ENCODE data around the gene GCNT2.
"Not testable (repeated sequence)": the region's sequence is repeated elsewhere in the genome, so short reads cannot be mapped to it uniquely, and the experiment has no call there.

Gene GCNT2

GRCh38 chr6:10529231-10529801 is 8.2 kb downstream of the GCNT2 start:
- Histone ChIP-seq H3K36me3 (ENCODE audit: control insufficient read depth, insufficient read depth, low read length) (no peaks in the 10 kb centered on the region), H3K4me3 (ENCODE audit: insufficient read depth, low read depth, low read length, poor library complexity, severe bottlenecking) (peak overlapping the region; percentile 59), H3K27ac (ENCODE audit: insufficient read depth, low read length, poor library complexity, severe bottlenecking) (no peak overlapping the region), H3K27me3 (replicated peaks; ENCODE audit: control insufficient read depth, insufficient read depth, low read length, poor library complexity, severe bottlenecking) (no peaks in the 10 kb centered on the region), H3K9me3 (ENCODE audit: control insufficient read depth, low read length) (no peaks in the 10 kb centered on the region), H3K4me1 (ENCODE audit: control insufficient read depth, insufficient read depth, low read length, poor library complexity, severe bottlenecking) (no peaks in the 10 kb centered on the region)
- no peak for DNase-seq

- not testable (repeated sequence) for DNase-seq; H3K27ac ChIP-seq (ENCODE audit: insufficient read depth, low read length, poor library complexity, severe bottlenecking); H3K9me3 ChIP-seq (ENCODE audit: control insufficient read depth, low read length); H3K36me3 ChIP-seq (ENCODE audit: control insufficient read depth, insufficient read depth, low read length); H3K4me1 ChIP-seq (ENCODE audit: control insufficient read depth, insufficient read depth, low read length, poor library complexity, severe bottlenecking); H3K27me3 ChIP-seq (replicated peaks; ENCODE audit: control insufficient read depth, insufficient read depth, low read length, poor library complexity, severe bottlenecking)
- H3K4me3 ChIP-seq (ENCODE audit: insufficient read depth, low read depth, low read length, poor library complexity, severe bottlenecking) = peak overlapping the region; percentile 59
Observed at GRCh38 chr6:10529828-10530374, 8.8 kb downstream of the GCNT2 start.

- H3K4me1 ChIP-seq (ENCODE audit: control insufficient read depth, insufficient read depth, low read length, poor library complexity, severe bottlenecking) = no peaks in the 10 kb centered on the region
- no peaks in the 10 kb centered on the region for H3K36me3 ChIP-seq (ENCODE audit: control insufficient read depth, insufficient read depth, low read length)
- H3K9me3 ChIP-seq (ENCODE audit: control insufficient read depth, low read length) = no peaks in the 10 kb centered on the region
- no peaks in the 10 kb centered on the region for H3K27me3 ChIP-seq (replicated peaks; ENCODE audit: control insufficient read depth, insufficient read depth, low read length, poor library complexity, severe bottlenecking)
- no peak for DNase-seq
- no peak overlapping the region for H3K27ac ChIP-seq (ENCODE audit: insufficient read depth, low read length, poor library complexity, severe bottlenecking)
- H3K4me3 ChIP-seq (ENCODE audit: insufficient read depth, low read depth, low read length, poor library complexity, severe bottlenecking) = no peak overlapping the region
Observed at GRCh38 chr6:10531503-10531902, 10.4 kb downstream of the GCNT2 start.

- no peak for DNase-seq
- no peaks in the 10 kb centered on the region for H3K36me3 ChIP-seq (ENCODE audit: control insufficient read depth, insufficient read depth, low read length)
- H3K4me3 ChIP-seq (ENCODE audit: insufficient read depth, low read depth, low read length, poor library complexity, severe bottlenecking) = no peak overlapping the region
- H3K27ac ChIP-seq (ENCODE audit: insufficient read depth, low read length, poor library complexity, severe bottlenecking) = no peak overlapping the region
- H3K4me1 ChIP-seq (ENCODE audit: control insufficient read depth, insufficient read depth, low read length, poor library complexity, severe bottlenecking) = no peaks in the 10 kb centered on the region
- H3K9me3 ChIP-seq (ENCODE audit: control insufficient read depth, low read length) = no peaks in the 10 kb centered on the region
- no peaks in the 10 kb centered on the region for H3K27me3 ChIP-seq (replicated peaks; ENCODE audit: control insufficient read depth, insufficient read depth, low read length, poor library complexity, severe bottlenecking)
Observed at GRCh38 chr6:10531942-10532341, 10.8 kb downstream of the GCNT2 start.

- no peaks in the 10 kb centered on the region for H3K36me3 ChIP-seq (ENCODE audit: control insufficient read depth, insufficient read depth, low read length)
- no peak for DNase-seq
- H3K9me3 ChIP-seq (ENCODE audit: control insufficient read depth, low read length) = no peaks in the 10 kb centered on the region
- H3K27ac ChIP-seq (ENCODE audit: insufficient read depth, low read length, poor library complexity, severe bottlenecking) = no peak overlapping the region
- H3K4me3 ChIP-seq (ENCODE audit: insufficient read depth, low read depth, low read length, poor library complexity, severe bottlenecking) = no peak overlapping the region
- H3K27me3 ChIP-seq (replicated peaks; ENCODE audit: control insufficient read depth, insufficient read depth, low read length, poor library complexity, severe bottlenecking) = no peaks in the 10 kb centered on the region
- H3K4me1 ChIP-seq (ENCODE audit: control insufficient read depth, insufficient read depth, low read length, poor library complexity, severe bottlenecking) = no peaks in the 10 kb centered on the region
Observed at GRCh38 chr6:10532392-10532791, 11.2 kb downstream of the GCNT2 start.

- no peak for DNase-seq
- Histone ChIP-seq H3K4me3 (ENCODE audit: insufficient read depth, low read depth, low read length, poor library complexity, severe bottlenecking) (no peak overlapping the region), H3K27me3 (replicated peaks; ENCODE audit: control insufficient read depth, insufficient read depth, low read length, poor library complexity, severe bottlenecking) (no peaks in the 10 kb centered on the region), H3K4me1 (ENCODE audit: control insufficient read depth, insufficient read depth, low read length, poor library complexity, severe bottlenecking) (no peaks in the 10 kb centered on the region), H3K27ac (ENCODE audit: insufficient read depth, low read length, poor library complexity, severe bottlenecking) (no peak overlapping the region), H3K36me3 (ENCODE audit: control insufficient read depth, insufficient read depth, low read length) (no peaks in the 10 kb centered on the region), H3K9me3 (ENCODE audit: control insufficient read depth, low read length) (no peaks in the 10 kb centered on the region)
Observed at GRCh38 chr6:10534419-10534762, 13.2 kb downstream of the GCNT2 start.

- Histone ChIP-seq H3K9me3 (ENCODE audit: control insufficient read depth, low read length) (no peaks in the 10 kb centered on the region), H3K4me1 (ENCODE audit: control insufficient read depth, insufficient read depth, low read length, poor library complexity, severe bottlenecking) (no peaks in the 10 kb centered on the region), H3K27ac (ENCODE audit: insufficient read depth, low read length, poor library complexity, severe bottlenecking) (no peak overlapping the region), H3K36me3 (ENCODE audit: control insufficient read depth, insufficient read depth, low read length) (no peaks in the 10 kb centered on the region), H3K27me3 (replicated peaks; ENCODE audit: control insufficient read depth, insufficient read depth, low read length, poor library complexity, severe bottlenecking) (no peaks in the 10 kb centered on the region), H3K4me3 (ENCODE audit: insufficient read depth, low read depth, low read length, poor library complexity, severe bottlenecking) (no peak overlapping the region)
- DNase-seq = no peak
Observed at GRCh38 chr6:10535193-10535592, 14.0 kb downstream of the GCNT2 start.

- no peak overlapping the region for H3K27ac ChIP-seq (ENCODE audit: insufficient read depth, low read length, poor library complexity, severe bottlenecking)
- H3K27me3 ChIP-seq (replicated peaks; ENCODE audit: control insufficient read depth, insufficient read depth, low read length, poor library complexity, severe bottlenecking) = no peaks in the 10 kb centered on the region
- H3K9me3 ChIP-seq (ENCODE audit: control insufficient read depth, low read length) = no peaks in the 10 kb centered on the region
- H3K4me3 ChIP-seq (ENCODE audit: insufficient read depth, low read depth, low read length, poor library complexity, severe bottlenecking) = no peak overlapping the region
- H3K36me3 ChIP-seq (ENCODE audit: control insufficient read depth, insufficient read depth, low read length) = no peaks in the 10 kb centered on the region
- no peak for DNase-seq
- no peaks in the 10 kb centered on the region for H3K4me1 ChIP-seq (ENCODE audit: control insufficient read depth, insufficient read depth, low read length, poor library complexity, severe bottlenecking)
Observed at GRCh38 chr6:10537726-10538125, 16.6 kb downstream of the GCNT2 start.

- H3K4me3 ChIP-seq (ENCODE audit: insufficient read depth, low read depth, low read length, poor library complexity, severe bottlenecking) = no peak overlapping the region
- no peaks in the 10 kb centered on the region for H3K9me3 ChIP-seq (ENCODE audit: control insufficient read depth, low read length)
- H3K27me3 ChIP-seq (replicated peaks; ENCODE audit: control insufficient read depth, insufficient read depth, low read length, poor library complexity, severe bottlenecking) = no peaks in the 10 kb centered on the region
- no peaks in the 10 kb centered on the region for H3K4me1 ChIP-seq (ENCODE audit: control insufficient read depth, insufficient read depth, low read length, poor library complexity, severe bottlenecking)
- no peaks in the 10 kb centered on the region for H3K36me3 ChIP-seq (ENCODE audit: control insufficient read depth, insufficient read depth, low read length)
- H3K27ac ChIP-seq (ENCODE audit: insufficient read depth, low read length, poor library complexity, severe bottlenecking) = no peak overlapping the region
- no peak for DNase-seq
Observed at GRCh38 chr6:10540073-10540746, 19.1 kb downstream of the GCNT2 start.

- H3K36me3 ChIP-seq (ENCODE audit: control insufficient read depth, insufficient read depth, low read length) = no peaks in the 10 kb centered on the region
- no peak overlapping the region for H3K27ac ChIP-seq (ENCODE audit: insufficient read depth, low read length, poor library complexity, severe bottlenecking)
- no peak overlapping the region for H3K4me3 ChIP-seq (ENCODE audit: insufficient read depth, low read depth, low read length, poor library complexity, severe bottlenecking)
- H3K4me1 ChIP-seq (ENCODE audit: control insufficient read depth, insufficient read depth, low read length, poor library complexity, severe bottlenecking) = no peaks in the 10 kb centered on the region
- no peaks in the 10 kb centered on the region for H3K9me3 ChIP-seq (ENCODE audit: control insufficient read depth, low read length)
- no peaks in the 10 kb centered on the region for H3K27me3 ChIP-seq (replicated peaks; ENCODE audit: control insufficient read depth, insufficient read depth, low read length, poor library complexity, severe bottlenecking)
- DNase-seq = no peak
Observed at GRCh38 chr6:10541591-10541990, 20.4 kb downstream of the GCNT2 start.
